AG09309 (cell line): ENCODE results near the gene CENPC.
"Not testable (repeated sequence)": the region's sequence is repeated elsewhere in the genome, so short reads cannot be mapped to it uniquely, and the experiment has no call there.

Experiments used
- DNase-seq: peaks from one replicate; pipeline ENCODE4 v3.0.0-alpha.2; 2010; ENCODE audit warnings: low read depth
- H3K4me3 ChIP-seq: 2 replicates; pipeline ENCODE4 v1.5.1; 2011; ENCODE audit warnings: mild to moderate bottlenecking, low read depth, low read length, moderate library complexity; ENCODE audit not compliant: control insufficient read depth
- CTCF ChIP-seq: IDR thresholded peaks from 2 replicates; pipeline ENCODE4 v1.5.1; 2011; ENCODE audit warnings: mild to moderate bottlenecking, low read depth, low read length, inconsistent platforms; ENCODE audit not compliant: insufficient read depth, control insufficient read depth; ENCODE audit errors: missing control alignments

The CENPC gene

GRCh38 chr4:67459164-67459563 is 86.1 kb downstream of the CENPC start:
- TF ChIP-seq CTCF = no peak
- DNase-seq = no peak
- H3K4me3 ChIP-seq = no peak overlapping the region

- H3K4me3 ChIP-seq = no peak overlapping the region
- no peak for TF ChIP-seq CTCF
- DNase-seq = no peak
Measured at GRCh38 chr4:67456577-67457196, 88.6 kb downstream of the CENPC start.

- not testable (repeated sequence) for H3K4me3 ChIP-seq
Measured at GRCh38 chr4:67452846-67453205, 92.5 kb downstream of the CENPC start.

GRCh38 chr4:67452100-67452845 is 93.0 kb downstream of the CENPC start:
- no peak for DNase-seq
- TF ChIP-seq CTCF = no peak
- no peak overlapping the region for H3K4me3 ChIP-seq

More at GRCh38 chr4:67452846-67453205, 92.5 kb downstream of the CENPC start:
- DNase-seq = not testable (repeated sequence)

GRCh38 chr4:67451464-67451863 is 93.8 kb downstream of the CENPC start:
- no peak for DNase-seq
- no peak overlapping the region for H3K4me3 ChIP-seq
- TF ChIP-seq CTCF = no peak

DNA sequence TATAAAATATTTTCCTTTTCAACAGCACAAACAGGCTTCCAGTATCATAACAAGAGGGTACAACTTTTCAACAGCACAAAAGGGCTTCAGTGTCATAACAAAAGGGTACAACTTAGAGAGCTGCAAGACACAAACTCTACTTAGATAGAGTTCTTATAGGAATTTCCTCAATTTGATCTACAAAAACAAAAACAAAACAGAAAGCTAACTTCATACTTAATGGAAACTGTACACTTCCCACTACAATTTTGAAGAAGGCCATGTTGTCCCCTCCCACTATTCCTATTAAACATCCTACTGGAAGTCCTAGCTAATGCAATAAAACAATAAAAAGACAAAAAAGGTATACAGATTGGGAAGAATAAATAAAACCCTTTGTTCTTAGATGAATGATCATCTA is 96.7 kb downstream of the CENPC start:
- no peak for DNase-seq
- TF ChIP-seq CTCF = no peak

GRCh38 chr4:67447873-67448272 is 97.4 kb downstream of the CENPC start:
- no peak for TF ChIP-seq CTCF
- no peak for DNase-seq
- H3K4me3 ChIP-seq = no peak overlapping the region

More for the DNA sequence above, 96.7 kb downstream of the CENPC start:
- no peak overlapping the region for H3K4me3 ChIP-seq
